Measurements from ENCODE around the gene FAM168B. TPM values are rescaled to one million over a fixed set of nuclear protein-coding genes. Genes with fewer than 3 reads are reported as not detected.

Gene FAM168B
- total RNA-seq, 4 donors from 2014 or later = 97.7 to 137 (median 122) TPM

DNA sequence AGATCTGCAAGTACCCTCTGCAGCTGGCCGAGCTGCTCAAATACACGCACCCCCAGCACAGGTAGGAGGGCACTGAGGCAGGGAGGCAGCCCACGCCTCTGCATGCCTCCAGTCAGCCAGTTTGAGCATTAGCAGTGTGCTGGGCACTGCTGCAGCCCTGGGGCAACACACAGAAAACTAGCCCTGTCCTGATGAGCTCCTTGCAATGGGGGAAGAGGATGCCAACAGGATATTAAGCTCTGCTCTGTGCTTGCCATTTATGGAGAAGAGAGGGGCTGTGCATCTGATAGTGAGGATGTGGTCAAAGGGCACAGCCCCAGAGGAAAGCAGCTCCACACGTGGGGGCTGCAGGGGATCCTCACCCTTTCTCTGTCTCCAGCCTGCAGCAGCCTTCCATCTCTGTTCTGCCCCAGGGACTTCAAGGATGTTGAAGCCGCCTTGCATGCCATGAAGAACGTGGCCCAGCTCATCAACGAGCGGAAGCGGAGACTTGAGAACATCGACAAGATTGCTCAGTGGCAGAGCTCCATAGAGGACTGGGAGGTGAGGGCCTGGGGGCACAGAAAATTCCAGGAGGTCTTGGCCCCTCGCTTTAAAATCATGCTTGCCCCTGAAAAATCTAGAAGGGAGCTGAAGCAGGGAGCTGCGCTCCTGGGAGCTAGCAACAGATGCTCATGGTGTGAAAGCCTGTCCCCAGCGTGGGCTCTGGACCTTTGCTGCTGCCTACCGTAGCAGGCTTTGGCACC lies 51.7 kb downstream of the FAM168B start:
- TF ChIP-seq, protein P1, sequence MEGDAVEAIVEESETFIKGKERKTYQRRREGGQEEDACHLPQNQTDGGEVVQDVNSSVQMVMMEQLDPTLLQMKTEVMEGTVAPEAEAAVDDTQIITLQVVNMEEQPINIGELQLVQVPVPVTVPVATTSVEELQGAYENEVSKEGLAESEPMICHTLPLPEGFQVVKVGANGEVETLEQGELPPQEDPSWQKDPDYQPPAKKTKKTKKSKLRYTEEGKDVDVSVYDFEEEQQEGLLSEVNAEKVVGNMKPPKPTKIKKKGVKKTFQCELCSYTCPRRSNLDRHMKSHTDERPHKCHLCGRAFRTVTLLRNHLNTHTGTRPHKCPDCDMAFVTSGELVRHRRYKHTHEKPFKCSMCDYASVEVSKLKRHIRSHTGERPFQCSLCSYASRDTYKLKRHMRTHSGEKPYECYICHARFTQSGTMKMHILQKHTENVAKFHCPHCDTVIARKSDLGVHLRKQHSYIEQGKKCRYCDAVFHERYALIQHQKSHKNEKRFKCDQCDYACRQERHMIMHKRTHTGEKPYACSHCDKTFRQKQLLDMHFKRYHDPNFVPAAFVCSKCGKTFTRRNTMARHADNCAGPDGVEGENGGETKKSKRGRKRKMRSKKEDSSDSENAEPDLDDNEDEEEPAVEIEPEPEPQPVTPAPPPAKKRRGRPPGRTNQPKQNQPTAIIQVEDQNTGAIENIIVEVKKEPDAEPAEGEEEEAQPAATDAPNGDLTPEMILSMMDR (IDR thresholded peaks at IDR 0.05) = no peak
- ATAC-seq (ENCODE audit: low FRiP score) (no peak), DNase-seq (ENCODE audit: low spot score) (no peak)

DNA sequence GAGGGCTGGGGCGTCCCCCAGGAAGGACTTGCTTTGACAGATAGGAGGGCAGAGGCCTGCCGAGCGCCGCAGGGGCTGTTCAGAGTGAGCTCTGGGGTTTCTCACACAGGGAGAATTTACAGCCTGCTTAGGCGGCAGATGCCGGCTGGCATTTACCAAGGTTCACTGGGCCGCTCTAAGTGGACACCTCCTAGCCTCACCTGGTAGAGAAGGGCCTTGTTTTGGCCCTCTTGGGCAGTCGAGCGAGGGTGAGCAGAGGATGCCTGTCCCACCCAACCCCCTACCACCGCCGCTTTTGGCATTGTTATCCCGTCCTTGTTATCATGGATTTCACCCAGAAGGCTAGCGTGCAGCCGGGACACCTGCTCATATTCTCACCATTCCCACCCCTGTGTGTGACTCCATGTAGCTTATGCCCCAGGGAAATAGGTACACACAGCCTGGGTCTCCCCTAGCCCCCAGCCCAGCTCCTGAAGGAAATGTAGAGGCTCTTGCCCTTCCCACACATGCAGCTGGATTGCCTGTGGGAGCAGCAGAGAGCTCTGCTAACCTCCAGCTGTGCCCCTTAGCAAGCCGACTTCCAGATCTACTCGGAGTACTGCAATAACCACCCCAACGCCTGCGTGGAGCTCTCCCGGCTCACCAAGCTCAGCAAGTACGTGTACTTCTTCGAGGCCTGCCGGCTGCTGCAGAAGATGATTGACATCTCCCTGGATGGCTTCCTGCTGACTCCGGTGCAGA lies 52.4 kb downstream of the FAM168B start:
- no peak for ATAC-seq (ENCODE audit: low FRiP score)

DNA sequence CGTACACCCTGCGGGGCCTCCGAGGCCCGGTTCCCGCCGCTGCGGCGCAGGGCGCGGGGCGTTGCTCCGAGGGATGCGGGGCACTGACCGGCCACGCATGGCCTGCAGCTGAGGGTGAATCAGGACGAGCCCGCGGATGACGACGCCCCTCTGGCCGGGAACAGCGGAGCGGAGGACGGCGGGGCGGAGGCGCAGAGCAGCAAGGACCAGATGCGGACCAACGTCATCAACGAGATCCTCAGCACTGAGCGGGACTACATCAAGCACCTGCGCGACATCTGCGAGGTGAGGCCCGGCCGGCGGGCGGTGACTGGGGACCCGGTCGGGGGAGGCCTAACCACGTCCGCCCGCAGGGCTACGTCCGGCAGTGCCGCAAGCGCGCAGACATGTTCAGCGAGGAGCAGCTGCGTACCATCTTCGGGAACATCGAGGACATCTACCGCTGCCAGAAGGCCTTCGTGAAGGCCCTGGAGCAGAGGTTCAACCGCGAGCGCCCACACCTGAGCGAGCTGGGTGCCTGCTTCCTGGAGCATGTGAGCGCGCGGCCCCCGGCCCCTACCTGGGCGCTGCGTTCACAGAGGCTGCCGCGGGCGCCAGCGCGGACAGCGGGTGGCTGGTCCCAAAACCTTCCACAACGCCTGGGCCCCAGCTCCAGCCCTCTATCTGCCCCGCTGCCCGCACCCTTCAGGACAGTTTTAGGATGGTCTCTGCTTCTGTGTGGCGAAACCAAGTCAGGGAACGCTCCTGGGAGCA lies 53.2 kb downstream of the FAM168B start:
- no peak for ATAC-seq (ENCODE audit: low FRiP score)
- no peak for DNase-seq (ENCODE audit: low spot score)
- TF ChIP-seq, protein P1 (IDR thresholded peaks at IDR 0.05) = no peak

More for the DNA sequence above, 52.4 kb downstream of the FAM168B start:
- DNase-seq (ENCODE audit: low spot score) = no peak
- TF ChIP-seq, protein P1 (IDR thresholded peaks at IDR 0.05) = no peak

DNA sequence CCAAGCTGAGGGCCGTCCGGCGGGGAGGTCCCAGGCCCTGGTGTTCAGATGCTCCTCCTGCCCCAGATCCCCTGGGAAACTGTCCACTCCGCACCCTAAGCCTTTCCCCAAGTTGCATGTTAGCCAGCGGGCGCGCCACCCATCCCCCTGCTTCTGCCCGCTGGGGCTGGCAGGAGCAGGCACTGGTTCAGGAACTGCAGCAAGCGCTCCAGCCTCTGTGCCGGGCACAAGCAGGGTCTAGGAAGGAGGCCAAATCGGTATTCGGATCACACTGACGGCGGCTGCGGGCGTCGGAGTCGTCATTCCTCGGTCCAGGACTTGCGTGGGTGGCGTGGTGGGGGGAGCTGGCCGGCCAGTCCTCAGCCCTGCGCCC lies 53.7 kb downstream of the FAM168B start:
- ATAC-seq (ENCODE audit: low FRiP score) (no peak), DNase-seq (ENCODE audit: low spot score) (no peak)
- TF ChIP-seq, protein P1 (IDR thresholded peaks at IDR 0.05) = no peak

DNA sequence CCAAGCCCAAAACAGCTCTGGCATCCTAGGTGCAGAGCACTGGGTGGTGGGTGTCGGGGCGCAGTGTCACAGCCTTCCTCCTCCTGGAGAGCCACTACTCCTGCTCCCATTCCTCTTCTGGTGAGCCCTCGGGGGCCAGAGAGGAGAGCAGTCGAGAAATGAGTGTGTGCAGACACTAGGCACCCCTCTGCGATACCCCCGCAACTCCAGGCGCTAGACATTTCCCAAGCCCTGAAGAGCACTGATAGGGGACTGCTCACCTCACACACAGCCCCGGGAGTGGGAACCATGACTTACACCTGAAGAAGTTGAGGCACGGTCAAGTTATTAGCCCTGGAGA lies 54.2 kb downstream of the FAM168B start:
- ATAC-seq (ENCODE audit: low FRiP score) = no peak
- TF ChIP-seq, protein P1 (IDR thresholded peaks at IDR 0.05) = no peak
- DNase-seq (ENCODE audit: low spot score) = no peak

DNA sequence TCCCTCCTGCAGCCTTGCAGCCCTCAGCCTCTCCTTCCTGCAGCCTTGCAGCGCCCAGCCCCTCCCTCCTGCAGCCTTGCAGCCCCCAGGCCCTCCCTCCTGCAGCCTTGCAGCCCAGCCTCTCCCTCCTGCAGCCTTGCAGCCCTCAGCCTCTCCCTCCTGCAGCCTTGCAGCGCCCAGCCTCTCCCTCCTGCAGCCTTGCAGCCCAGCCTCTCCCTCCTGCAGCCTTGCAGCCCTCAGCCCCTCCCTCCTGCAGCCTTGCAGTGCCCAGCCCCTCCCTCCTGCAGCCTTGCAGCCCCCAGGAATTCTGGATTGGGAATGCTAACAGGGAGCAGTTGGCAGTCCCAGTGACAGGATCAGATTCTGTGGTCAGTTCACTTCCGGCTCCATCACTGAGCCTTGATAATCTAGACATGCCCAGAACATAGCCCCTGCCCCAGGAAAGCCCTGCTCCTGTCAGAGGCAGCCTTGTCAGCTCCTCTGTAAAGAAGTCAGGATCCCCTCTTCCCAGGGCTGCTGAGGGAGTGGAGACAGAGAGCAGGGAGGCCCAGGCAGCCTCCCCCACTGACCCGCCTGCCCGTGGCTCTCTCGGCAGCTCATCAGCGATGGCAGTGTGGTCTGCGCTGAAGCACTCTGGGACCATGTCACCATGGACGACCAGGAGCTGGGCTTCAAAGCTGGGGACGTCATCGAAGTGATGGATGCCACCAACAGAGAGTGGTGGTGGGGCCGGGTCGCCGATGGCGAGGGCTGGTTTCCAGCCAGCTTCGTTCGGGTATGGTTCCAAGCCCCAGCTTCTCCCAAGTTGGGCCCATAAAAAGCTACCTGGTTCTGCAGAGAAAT lies 54.8 kb downstream of the FAM168B start:
- DNase-seq (ENCODE audit: low spot score) (no peak), ATAC-seq (ENCODE audit: low FRiP score) (no peak)
- TF ChIP-seq, protein P1 (IDR thresholded peaks at IDR 0.05) = no peak

Measured in omental fat pad (tissue), 4 donors.